ENCODE data around the gene FARS2. TPM values are rescaled to one million over a fixed set of nuclear protein-coding genes. Genes with fewer than 3 reads are reported as not detected.

Gene FARS2
- total RNA-seq, 2 experiments from 2014 or later: 15.7 to 18.5 TPM

DNA sequence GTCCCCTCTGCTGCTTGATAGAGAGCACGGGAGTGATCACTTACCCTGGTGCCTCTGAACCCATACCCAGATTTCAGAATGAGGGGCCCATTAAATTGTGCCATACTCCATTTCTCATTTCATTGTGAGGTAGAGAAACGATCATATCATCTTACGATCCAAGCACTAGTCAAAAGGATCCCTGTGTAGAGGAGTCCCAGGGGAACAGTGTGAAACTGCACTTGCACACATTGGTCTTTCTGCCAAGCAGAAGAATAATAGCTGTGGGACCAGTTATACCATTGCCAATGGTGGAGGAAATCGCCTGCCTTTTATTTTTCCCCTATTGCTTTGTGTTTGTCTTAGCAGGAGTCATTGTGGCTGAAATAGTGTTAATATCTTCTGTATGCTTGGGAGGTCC is 161.9 kb downstream of the FARS2 start:
- ChIA-PET CTCF (interaction anchor here (0.8 to 1.6 kb wide), 3 partner anchors 10 to 29 kb away, joined by 3 to 5 read pairs (median 3); no protein-coding TSS in a partner anchor), POLR2A (no interaction called here)
- H3K4me3 Mint-ChIP-seq: no peak overlapping the region
- no peak for DNase-seq
- ATAC-seq: no peak
- peaks cover 12% of the 10 kb centered on the region for H3K4me1 Mint-ChIP-seq (ENCODE audit: low read depth)
- H3K27me3 Mint-ChIP-seq: no peaks in the 10 kb centered on the region
- no peaks in the 10 kb centered on the region for H3K9me3 Mint-ChIP-seq
- intact Hi-C loops (cut with micrococcal nuclease): no loop called here
- peaks cover 13% of the 10 kb centered on the region for H3K36me3 Mint-ChIP-seq (ENCODE audit: low read depth)
- H3K27ac Mint-ChIP-seq: no peak overlapping the region
- no peak for TF ChIP-seq CTCF (IDR thresholded peaks at IDR 0.05)

- ATAC-seq (no peak), DNase-seq (no peak)
- CTCF ChIA-PET: no interaction called here
- no peak for TF ChIP-seq CTCF (IDR thresholded peaks at IDR 0.05)
- Mint-ChIP-seq H3K9me3 (no peaks in the 10 kb centered on the region), H3K4me3 (no peak overlapping the region), H3K27me3 (no peaks in the 10 kb centered on the region), H3K27ac (no peak overlapping the region), H3K36me3 (ENCODE audit: low read depth) (peaks cover 7% of the 10 kb centered on the region), H3K4me1 (ENCODE audit: low read depth) (peaks cover 12% of the 10 kb centered on the region)
- POLR2A ChIA-PET: no interaction called here
- intact Hi-C loops (cut with micrococcal nuclease): no loop called here
These were observed 163.4 kb downstream of the FARS2 start for GRCh38 chr6:5424726-5425125.

DNA sequence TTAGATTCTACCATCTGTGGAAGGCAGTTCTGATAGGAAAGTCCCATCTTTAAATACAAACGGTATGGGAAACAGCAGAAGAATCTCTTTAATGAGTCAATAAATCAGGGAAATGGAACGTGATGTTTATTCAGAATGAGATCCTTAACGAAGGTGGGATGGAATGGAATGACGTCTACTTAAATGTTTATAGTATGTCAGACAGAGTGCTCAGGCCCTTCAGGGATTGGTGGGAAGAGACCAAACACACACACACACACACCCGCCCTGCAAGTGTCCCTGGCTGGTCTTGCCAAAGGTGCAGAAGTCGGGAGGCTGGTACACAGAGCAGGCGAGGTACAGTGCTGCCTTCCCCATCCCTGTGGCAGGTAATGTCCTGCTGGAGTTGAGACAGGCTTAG is 164.0 kb downstream of the FARS2 start:
- no peak for TF ChIP-seq CTCF (IDR thresholded peaks at IDR 0.05)

DNA sequence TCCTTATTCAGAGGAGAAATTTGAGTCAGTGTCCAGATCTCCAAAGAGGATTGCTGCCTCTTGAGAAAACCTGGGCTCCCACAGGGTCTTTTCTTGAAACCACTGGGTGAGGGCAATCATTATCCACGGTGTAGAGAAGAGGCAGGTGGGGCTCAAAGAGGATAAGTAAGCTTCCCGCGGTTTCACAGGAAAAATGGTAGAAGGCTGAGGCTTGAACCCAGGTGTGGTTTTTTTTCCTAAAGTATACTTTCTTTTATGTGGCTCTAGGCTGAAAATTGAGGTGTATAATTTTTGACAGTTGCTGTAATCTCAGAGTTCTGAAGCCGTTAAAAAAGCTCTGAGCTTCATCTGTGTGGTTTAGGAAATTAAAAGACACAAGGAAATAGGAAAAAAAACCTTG is 164.5 kb downstream of the FARS2 start:
- ATAC-seq (no peak), DNase-seq (no peak)
- CTCF ChIA-PET: no interaction called here
- H3K27ac Mint-ChIP-seq: no peak overlapping the region
- peaks cover 12% of the 10 kb centered on the region for H3K4me1 Mint-ChIP-seq (ENCODE audit: low read depth)
- no peak for TF ChIP-seq CTCF (IDR thresholded peaks at IDR 0.05)
- H3K27me3 Mint-ChIP-seq: no peaks in the 10 kb centered on the region
- H3K4me3 Mint-ChIP-seq: no peak overlapping the region
- intact Hi-C loops (cut with micrococcal nuclease): no loop called here
- POLR2A ChIA-PET: no interaction called here
- no peaks in the 10 kb centered on the region for H3K9me3 Mint-ChIP-seq
- H3K36me3 Mint-ChIP-seq (ENCODE audit: low read depth): peaks cover 6% of the 10 kb centered on the region

More for the DNA sequence above, 164.0 kb downstream of the FARS2 start:
- Mint-ChIP-seq H3K27ac (no peak overlapping the region), H3K27me3 (no peaks in the 10 kb centered on the region), H3K36me3 (ENCODE audit: low read depth) (peaks cover 3% of the 10 kb centered on the region), H3K4me3 (no peak overlapping the region), H3K4me1 (ENCODE audit: low read depth) (peaks cover 12% of the 10 kb centered on the region), H3K9me3 (no peaks in the 10 kb centered on the region)
- no peak for DNase-seq
- CTCF ChIA-PET: no interaction called here
- no peak for ATAC-seq
- intact Hi-C loops (cut with micrococcal nuclease): no loop called here
- POLR2A ChIA-PET: no interaction called here

DNA sequence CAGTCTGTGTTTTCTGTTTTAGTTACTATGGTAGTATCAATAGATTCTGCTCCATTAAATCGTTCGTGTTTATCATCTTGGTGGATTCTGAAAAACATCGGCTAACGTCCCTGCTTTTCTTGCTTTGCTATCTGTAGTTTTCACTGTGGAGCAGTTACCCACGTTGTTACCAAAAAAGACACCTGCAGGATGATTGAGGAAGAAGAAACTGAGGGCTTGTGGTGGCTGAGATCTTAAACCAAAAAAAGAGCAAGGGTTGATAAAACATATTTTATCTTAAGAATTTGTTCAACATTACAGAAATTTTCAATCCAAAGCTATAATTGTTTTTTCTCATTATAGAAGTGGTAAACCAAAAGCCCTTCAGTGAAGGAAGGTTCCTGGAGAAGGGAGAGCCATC is 166.3 kb downstream of the FARS2 start:
- ChIA-PET POLR2A (no interaction called here), CTCF (no interaction called here)
- H3K36me3 Mint-ChIP-seq (ENCODE audit: low read depth): peaks cover 9% of the 10 kb centered on the region
- no peak for DNase-seq
- TF ChIP-seq CTCF (IDR thresholded peaks at IDR 0.05): no peak
- peaks cover 10% of the 10 kb centered on the region for H3K4me1 Mint-ChIP-seq (ENCODE audit: low read depth)
- no peak for ATAC-seq
- no peak overlapping the region for H3K4me3 Mint-ChIP-seq
- H3K27ac Mint-ChIP-seq: no peak overlapping the region
- no peaks in the 10 kb centered on the region for H3K9me3 Mint-ChIP-seq
- intact Hi-C loops (cut with micrococcal nuclease): no loop called here
- H3K27me3 Mint-ChIP-seq: no peaks in the 10 kb centered on the region

Measured in activated CD8-positive, alpha-beta T cell treated with anti-CD3 and anti-CD28 coated beads for 36 hours (primary cell).